HG02943 (cell line): ENCODE data around the gene OR52H1.

Experiments
- ATAC-seq: cut with Tn5 transposase; IDR thresholded peaks from one replicate; pipeline ENCODE4 v1.9.1; 2021; ENCODE audit warnings: mild to moderate bottlenecking, low read depth, moderate library complexity; ENCODE audit not compliant: unreplicated experiment

Gene OR52H1

DNA sequence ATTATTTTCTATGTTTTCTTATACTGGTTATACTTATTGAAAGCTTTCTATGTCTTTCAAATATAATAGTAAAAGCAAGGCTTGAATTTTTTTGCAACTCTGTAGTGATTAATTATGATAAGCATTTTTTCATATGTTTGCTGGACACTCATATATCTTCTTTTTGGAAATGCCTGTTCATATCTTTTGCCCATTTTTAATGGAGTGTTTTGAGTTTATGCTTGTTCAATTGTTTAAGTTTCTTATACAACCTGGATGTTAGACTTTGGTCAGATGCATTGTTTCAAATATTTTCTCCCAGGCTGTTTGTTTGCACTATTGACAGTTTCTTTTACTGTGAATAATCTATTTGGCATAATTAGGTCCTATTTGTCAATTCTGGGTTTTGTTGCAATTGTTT lies 11.9 kb downstream of the OR52H1 start:
- no peak for ATAC-seq

DNA sequence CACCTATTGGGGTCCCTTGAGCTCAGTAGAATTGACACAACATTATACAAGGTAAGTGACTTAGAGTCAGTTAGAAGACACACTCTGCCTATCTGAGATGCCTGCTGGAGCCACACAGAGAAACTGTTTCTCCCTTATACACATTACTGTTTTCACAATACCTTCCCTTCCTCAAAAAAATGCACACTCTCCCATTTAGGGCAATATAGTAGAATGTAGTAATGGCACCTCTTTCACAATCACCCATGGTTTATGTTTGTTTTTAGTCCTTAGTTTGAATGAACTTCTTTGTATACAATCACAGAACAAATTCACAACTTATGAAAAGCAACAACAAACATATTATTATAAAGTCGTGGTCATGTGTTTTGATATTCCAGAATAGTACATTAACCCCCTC lies 14.3 kb downstream of the OR52H1 start:
- no peak for ATAC-seq

DNA sequence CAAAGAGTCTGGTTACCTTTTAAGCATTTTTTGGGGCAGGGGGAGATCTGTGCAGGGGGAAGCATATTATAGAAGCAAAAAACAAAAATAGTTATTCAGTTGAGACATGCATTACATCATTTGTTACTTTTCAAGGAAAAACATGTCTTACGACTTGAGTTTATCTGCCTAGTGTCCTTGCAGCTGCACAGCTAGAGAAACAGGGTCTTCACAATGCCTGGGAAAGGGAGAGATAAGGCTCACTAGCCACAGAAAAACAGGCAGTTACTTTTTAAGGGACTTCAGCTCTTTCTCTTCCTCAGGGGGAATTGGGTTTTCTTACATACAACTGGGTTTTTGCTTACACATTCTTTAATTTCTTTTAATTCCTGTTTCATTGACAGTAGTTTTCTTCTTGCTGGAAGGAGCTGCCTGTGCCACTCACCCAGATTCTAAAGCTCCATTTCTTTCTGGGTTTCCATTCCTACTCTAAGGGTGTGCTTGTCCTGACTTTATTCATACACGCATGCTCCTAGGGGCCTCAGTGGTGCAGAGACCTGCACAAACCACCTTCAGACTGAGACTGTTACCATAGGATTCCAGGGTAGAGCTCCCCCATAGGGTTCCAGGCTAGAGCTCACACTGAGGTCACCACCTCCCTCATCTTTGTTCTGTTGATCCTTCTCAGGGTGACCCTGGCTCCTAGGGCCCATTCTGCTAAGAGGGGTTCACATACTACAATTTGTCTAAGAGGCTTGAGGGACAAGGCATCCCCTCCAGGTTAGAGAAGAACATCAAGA lies 17.1 kb downstream of the OR52H1 start:
- no peak for ATAC-seq

DNA sequence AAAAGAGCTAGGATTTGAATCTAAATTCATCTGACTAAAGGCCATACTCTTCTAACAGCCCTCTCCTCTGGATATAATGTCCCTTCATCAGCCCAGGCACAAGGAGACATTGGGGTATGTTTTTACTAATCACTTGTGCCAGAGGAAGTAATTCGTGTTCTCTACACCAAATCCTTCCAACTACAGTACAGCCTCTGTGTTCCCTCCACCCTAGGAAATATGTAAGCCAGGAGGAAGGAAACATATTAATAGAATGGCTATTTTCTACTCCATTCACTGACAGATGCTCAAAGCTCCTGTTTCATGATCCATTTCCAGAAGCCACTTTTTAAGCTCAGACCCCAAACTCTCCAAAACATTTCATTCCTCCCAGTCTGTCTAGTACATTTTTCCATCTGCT lies 19.8 kb downstream of the OR52H1 start:
- ATAC-seq: no peak

DNA sequence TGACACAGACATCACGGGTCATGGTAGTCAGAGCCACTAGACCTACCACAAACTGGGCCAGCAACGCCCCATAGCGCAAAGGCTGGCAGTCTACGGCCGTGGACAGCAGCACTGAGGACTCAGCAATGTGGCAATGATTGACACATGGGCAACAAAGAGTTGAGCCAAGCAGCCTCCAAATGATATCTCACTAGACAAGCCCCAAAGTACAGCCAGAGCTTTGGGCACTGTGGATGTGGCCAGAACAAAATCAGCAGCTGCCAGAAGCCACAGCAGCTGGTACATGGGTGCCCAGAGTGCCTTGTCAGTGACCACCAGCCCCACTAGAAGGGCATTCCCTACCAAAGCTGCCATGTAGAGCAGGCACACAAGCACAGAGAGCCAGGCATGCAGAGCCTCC lies 20.6 kb downstream of the OR52H1 start:
- ATAC-seq: no peak

DNA sequence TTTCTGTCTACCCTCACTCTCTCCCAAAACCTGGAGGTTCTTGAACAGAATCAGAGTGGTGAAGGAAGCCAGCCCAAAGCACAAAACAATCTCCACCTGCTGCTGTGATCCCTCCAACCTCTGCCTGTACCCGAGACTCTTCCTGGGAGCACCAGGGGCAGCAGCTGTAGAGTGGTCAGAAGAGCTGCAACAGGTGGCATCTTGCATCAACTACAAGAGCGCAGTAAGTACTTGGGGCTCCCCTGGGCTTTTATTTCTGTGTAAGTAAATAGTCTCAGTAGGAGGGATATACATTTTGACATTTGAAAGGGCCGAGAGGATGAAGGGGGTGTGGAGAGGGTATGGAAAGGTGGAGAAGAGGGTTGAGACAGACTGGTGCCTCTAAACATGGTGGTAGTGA lies 23.6 kb downstream of the OR52H1 start:
- ATAC-seq: no peak

DNA sequence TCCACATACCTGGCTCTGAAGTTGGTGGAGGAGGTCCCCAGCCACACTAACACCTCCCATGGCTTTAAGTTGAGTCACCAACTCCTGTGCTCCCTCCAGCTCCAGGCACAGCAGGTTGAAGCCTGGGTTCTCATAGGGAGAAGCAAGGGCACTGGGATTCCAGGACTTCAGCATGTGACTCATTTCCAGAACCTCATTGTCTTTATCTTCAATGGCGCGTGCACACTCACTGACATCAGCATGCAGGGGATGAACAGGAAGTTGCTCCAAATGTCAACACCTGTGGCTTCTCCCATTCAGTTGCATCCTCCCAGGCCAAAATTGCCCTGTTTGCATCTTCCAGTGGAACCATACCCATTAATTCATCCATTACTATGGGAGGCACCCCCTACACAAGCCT lies 26.0 kb downstream of the OR52H1 start:
- no peak for ATAC-seq

DNA sequence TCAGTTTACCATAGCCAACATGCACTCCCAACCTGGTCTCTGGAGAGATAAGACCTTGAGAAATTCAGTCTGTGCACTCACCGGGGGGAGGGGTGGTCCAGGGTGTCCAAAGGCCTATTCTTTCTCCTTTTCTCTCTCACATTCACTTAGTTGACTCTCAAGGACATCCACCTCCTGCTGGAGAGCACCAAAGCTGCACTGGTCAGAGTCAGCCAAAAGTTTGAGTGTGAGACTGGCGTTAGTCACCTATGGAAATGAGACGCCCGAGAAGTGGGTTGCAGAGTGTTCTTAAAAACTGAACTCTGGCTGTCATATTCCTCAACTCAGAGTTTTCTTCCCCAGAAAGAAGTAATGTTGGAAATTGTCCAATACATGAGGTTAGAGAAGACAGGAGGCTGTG lies 26.8 kb downstream of the OR52H1 start:
- no peak for ATAC-seq

DNA sequence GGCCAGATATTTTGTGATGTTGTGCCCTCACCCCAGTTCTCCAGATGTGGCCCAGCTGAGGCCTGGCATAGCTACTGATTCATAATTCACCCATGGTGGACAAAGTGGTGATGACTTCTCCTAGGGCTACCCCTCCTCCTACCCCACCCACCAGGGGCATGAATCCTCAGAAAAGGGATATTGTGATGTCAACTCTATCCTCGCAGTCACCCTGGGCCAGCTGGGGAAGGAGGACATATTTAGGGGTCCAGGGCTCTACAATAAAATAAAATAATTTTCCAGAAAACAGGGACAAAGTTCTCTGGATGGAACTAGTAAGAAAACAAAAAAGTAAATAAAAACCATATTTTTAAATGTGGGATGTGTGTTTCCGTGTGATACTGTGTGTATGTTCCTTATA lies 31.7 kb downstream of the OR52H1 start, which contains the start of gene UBQLNL:
TSS of gene UBQLNL (minus strand) at position 101 of the 400 bp plus-strand sequence. CDS start 258 bp downstream, outside the sequence.
- no peak for ATAC-seq

DNA sequence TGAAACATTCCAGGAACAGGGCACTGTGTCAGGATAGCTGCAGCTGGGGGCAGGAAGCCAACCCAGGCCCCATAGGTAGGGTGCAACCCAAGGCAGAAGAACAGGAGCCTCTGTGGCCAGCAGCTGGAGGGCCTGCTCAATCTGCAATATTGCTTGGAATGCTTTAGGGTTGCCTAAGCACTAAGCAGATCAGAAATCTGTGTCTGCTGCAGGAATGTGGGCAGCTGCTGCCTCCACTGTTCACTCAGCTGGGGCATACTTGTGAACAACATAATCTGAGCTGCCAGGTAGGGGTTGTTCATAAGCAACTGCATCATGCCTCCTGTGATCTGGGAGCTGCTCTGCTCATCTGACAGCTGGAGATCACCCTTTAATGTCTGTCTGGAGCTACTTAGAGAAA lies 33.5 kb downstream of the OR52H1 start:
- no peak for ATAC-seq

DNA sequence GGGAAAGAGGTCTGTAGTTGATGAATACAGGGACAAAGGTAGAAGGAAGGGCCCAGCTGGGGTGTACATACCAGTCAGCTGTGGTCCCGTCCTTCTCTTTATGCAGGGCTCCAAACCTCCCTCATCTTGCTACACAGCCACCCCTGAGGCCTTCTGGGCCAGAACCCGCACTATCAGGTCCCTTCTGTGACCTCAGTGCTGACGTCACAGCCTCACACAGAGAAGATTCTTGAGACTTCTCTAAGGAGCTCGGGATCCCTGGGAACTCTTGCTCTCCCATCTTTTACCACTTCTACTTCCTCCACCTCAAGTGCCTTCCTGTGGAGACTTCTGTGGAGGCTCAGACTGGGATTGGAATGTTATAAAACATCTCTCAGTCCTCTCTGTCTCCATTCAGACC lies 38.5 kb downstream of the OR52H1 start, which contains the start of gene UBQLN3:
TSS of gene UBQLN3 (minus strand) at position 155 of the 400 bp plus-strand sequence. CDS start 399 bp downstream, outside the sequence.
- no peak for ATAC-seq

DNA sequence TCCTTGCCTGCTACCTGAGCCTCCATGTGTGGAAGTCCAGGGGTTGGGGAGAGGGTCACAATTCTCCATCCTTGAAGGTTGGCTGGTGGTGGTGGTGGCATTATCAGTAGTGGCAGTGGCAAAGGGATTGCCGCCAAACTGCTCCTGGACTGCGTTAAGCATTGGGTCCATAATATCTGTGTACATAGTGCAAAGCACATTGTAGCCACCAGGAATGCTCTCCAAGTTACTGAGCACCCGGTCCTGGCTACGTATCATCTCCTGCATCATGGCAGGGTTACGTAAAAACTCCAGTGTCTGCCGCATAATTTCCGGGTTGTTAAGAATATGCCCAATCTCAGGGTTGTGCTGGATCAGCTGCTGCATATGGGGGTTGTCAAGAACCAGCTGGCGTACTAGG lies 39.7 kb downstream of the OR52H1 start:
- ATAC-seq: no peak

DNA sequence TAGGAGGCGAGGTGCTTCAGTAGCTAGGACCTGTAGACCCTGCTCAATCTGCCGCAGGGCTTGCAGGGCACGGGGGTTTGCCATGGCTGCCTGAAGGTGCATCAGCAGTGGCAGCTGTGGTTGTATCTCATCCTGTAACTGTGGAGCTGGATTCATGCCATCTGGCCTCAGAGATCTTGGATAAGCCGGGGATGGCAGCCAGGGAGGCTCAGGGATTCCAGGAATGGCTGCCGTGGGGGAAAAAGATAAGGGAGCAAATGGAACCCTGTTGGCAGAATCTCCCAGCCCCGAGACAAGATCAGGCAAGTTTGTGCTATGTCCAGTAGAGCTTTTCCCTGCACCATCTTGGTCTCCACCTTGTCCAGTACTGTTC lies 40.4 kb downstream of the OR52H1 start:
- no peak for ATAC-seq

DNA sequence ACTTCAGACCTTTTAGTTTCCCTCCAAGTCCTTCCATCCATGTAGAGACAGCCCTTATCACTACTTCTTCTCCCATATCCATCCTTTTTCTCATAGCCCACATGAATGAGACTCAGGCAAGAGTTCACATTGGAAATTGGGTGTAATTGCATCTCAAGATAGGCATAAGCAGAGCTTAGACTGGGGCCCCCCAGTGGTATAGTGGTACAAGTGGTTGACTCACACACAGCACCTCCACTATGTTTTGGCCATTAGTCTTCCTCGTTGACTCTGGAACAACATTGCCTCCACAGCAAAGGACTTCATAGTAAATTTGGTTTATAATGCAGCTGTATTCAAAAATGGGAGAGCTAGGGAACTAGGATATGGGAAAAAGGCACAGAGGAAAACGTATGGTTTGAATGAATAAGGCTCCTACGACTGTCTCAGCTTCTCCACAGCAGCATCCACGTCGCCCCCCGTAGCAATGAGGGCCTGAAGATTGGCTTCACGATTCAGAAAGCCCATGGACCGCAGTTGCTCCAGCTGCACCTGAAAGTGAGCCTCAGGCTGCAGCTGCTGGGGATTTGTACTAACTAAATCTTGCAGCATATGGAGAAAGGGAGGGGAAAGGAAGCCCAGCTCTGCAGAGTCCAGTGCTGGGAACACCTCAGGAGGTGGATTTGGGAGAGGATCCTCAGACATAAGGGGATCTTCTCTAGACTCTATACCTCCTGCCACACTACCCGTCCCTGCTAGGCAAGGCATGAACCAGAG lies 41.0 kb downstream of the OR52H1 start:
- ATAC-seq: no peak

DNA sequence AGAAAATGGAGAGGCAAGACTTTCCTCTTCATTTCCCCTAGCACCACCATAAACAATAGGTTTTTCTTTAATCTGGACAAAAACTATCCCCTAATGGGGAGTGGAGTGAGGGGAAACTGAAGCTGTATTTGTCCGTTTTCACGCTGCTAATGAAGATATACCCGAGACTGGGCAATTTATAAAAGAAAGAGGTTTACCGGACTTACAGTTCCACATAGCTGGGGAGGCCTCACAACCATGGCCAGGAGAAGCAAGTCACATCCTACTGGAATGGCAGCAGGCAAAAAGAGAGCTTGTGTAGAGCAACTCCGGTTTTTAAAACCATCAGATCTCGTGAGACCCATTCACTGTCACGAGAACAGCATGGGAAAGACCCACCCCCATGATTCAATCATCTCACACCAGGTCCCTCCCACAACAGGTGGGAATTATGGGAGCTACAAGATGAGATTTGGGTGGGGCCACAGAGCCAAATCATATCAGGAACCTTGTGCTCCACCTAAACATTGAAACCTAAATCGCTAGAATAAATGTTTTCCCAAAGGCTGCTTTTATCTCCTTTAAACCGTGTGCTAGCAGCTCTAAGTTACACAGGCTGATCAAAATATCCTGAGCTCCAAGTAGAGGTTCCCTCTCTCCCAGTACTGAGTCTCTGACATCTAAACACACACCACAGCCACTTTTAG lies 42.8 kb downstream of the OR52H1 start:
- no peak for ATAC-seq

DNA sequence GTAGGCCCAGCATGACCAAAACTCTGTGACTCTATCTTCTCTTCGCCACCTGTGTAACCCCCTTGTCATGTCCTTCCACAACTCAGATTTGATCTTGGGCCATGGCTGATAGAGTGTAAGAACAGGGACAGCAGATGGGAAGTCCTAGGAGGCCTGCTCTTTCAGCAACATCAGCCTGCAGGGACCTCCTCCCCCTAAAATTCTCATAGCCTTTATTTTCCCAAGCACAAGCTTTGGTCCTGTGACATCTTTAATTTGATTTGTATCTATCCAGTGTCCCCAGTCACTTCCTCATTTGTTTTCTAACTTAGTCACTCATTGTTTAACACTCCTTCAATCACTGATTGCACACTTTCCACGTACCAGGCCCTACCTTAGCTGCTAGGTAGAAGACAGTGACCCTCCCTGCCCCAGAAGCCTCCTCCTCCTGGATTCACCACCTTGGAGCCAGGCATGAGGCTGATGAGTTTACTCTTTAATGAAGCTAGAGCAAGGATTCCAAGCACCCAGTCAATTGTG lies 43.9 kb downstream of the OR52H1 start:
- ATAC-seq: no peak

DNA sequence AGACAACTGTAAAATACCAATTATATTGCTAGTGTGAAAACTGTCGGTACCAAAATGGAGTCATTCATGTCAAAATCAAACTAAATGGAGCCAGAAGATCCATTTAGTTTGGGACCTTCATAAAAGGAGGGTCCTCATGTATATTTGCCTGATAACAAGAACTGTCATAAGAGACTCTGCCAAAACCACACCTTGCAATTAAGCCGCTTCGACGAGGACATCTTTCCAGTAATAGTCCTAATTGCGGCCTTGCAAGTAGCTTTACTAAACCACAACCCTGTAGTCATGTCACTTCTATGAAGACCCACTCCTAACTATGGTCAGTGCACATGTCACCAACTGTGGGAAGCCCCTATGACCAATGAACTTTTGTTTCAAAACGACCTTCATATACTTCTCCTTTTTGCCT lies 47.9 kb downstream of the OR52H1 start:
- no peak for ATAC-seq

DNA sequence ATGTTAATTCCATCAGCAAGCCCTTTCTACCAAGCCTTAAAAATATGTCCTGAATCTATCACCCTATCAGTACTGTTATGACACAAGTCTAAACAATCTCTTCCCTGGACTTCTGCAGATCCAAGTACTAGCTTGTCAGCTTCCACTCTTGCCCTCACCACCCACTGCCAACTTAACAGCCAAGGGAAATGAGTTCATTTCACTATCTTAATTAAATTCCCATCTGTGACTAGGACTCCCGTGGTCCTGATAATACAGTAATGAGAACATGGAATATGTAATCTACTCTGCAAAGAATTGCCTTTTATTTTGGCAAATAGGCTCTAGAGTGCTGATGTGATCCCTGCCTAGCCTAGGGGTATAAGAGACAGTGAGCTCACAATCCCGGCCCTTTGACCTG lies 48.7 kb downstream of the OR52H1 start:
- no peak for ATAC-seq
